Suprapubic skin (tissue), 3 donors: Measurements from ENCODE around the gene ANKRD11.

Experiments
- POLR2A ChIP-seq, 2 donors: fragments of 450-650 bp; IDR thresholded peaks; one replicate each; pipeline ENCODE4 v1.6.1; 2017; ENCODE audit warnings: antibody characterized with exemption in 2 of 2, mild to moderate bottlenecking in 2 of 2, moderate library complexity in 2 of 2
- TF ChIP-seq, protein P1 (sequence below), 2 donors: fragments of 200-600 bp in 1 of 2; fragments of 450-650 bp in 1 of 2; sonication (generic) in 1 of 2; IDR thresholded peaks; one replicate each; pipeline ENCODE4 v1.5.1; 2016 to 2019; ENCODE audit warnings: antibody characterized with exemption in 2 of 2, mild to moderate bottlenecking in 1 of 2, moderate library complexity in 1 of 2

DNA sequence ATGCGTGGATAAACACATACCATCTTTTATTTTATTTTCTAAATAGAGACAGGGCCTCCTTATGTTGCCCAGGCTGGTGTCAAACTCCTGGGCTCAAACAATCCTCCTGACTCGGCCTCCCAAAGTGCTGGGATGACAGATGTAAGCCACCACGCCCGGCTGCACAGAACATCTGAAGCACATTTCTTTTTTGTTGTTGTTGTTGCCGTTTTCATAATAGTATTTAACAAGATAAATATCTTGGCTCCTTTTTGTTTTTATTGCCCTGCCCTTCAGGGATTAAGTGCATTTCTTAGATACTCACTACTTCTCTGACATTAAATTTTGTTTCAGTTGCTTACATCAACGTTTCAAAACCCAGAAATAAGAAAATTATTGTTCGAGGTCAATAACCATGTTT lies 37.4 kb downstream of the ANKRD11 start:
- TF ChIP-seq, protein P1, sequence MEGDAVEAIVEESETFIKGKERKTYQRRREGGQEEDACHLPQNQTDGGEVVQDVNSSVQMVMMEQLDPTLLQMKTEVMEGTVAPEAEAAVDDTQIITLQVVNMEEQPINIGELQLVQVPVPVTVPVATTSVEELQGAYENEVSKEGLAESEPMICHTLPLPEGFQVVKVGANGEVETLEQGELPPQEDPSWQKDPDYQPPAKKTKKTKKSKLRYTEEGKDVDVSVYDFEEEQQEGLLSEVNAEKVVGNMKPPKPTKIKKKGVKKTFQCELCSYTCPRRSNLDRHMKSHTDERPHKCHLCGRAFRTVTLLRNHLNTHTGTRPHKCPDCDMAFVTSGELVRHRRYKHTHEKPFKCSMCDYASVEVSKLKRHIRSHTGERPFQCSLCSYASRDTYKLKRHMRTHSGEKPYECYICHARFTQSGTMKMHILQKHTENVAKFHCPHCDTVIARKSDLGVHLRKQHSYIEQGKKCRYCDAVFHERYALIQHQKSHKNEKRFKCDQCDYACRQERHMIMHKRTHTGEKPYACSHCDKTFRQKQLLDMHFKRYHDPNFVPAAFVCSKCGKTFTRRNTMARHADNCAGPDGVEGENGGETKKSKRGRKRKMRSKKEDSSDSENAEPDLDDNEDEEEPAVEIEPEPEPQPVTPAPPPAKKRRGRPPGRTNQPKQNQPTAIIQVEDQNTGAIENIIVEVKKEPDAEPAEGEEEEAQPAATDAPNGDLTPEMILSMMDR (IDR thresholded peaks at IDR 0.05), result no peak
- TF ChIP-seq POLR2A (IDR thresholded peaks at IDR 0.05), result no peak
